Nephron progenitor cell (in vitro differentiated cells): Measurements from ENCODE around the gene STK16.

Source experiments
- DNase-seq: peaks from one replicate; pipeline ENCODE4 v3.0.0; 2021
- H3K27ac Mint-ChIP-seq: 2 replicates; pipeline ENCODE4 v1.8.0; 2021; ENCODE audit warnings: mild to moderate bottlenecking, moderate library complexity, mixed read lengths
- H3K27me3 Mint-ChIP-seq: 2 replicates; pipeline ENCODE4 v1.8.0; 2021; ENCODE audit warnings: mild to moderate bottlenecking, low read depth, mixed read lengths; ENCODE audit not compliant: poor library complexity
- H3K36me3 Mint-ChIP-seq: 2 replicates; pipeline ENCODE4 v1.8.0; 2021; ENCODE audit warnings: low read depth, mixed read lengths
- H3K4me1 Mint-ChIP-seq: 2 replicates; pipeline ENCODE4 v1.8.0; 2021; ENCODE audit warnings: mixed read lengths
- H3K4me3 Mint-ChIP-seq: 2 replicates; pipeline ENCODE4 v1.8.0; 2021; ENCODE audit warnings: mild to moderate bottlenecking, moderate library complexity, mixed read lengths
- H3K9me3 Mint-ChIP-seq: 2 replicates; pipeline ENCODE4 v1.8.0; 2021; ENCODE audit warnings: mild to moderate bottlenecking, moderate library complexity, mixed read lengths
- CTCF ChIP-seq: fragments of 200-600 bp; sonication (generic); IDR thresholded peaks from 2 replicates; pipeline ENCODE4 v1.5.0; 2021; ENCODE audit warnings: antibody characterized with exemption

The STK16 gene

GRCh38 chr2:219292616-219293015 lies 47.3 kb downstream of the STK16 start:
- H3K36me3 Mint-ChIP-seq: no peaks in the 10 kb centered on the region
- H3K4me1 Mint-ChIP-seq: peaks cover 9% of the 10 kb centered on the region
- H3K9me3 Mint-ChIP-seq: no peaks in the 10 kb centered on the region
- peaks cover 54% of the 10 kb centered on the region for H3K27me3 Mint-ChIP-seq
- no peak overlapping the region for H3K27ac Mint-ChIP-seq
- no peak overlapping the region for H3K4me3 Mint-ChIP-seq
- DNase-seq: no peak
- no peak for TF ChIP-seq CTCF

- no peak for DNase-seq
- Mint-ChIP-seq H3K27ac (no peak overlapping the region), H3K4me3 (peak overlapping the region; percentile 83), H3K36me3 (no peaks in the 10 kb centered on the region), H3K4me1 (peaks cover 9% of the 10 kb centered on the region), H3K27me3 (peaks cover 61% of the 10 kb centered on the region), H3K9me3 (no peaks in the 10 kb centered on the region)
- TF ChIP-seq CTCF: no peak
These were observed 48.5 kb downstream of the STK16 start for GRCh38 chr2:219293736-219294231.

- H3K27ac Mint-ChIP-seq: no peak overlapping the region
These were observed 49.4 kb downstream of the STK16 start for GRCh38 chr2:219294356-219295351.

GRCh38 chr2:219296142-219296541 lies 50.9 kb downstream of the STK16 start:
- DNase-seq: no peak
- Mint-ChIP-seq H3K9me3 (no peaks in the 10 kb centered on the region), H3K36me3 (no peaks in the 10 kb centered on the region), H3K4me1 (peaks cover 9% of the 10 kb centered on the region), H3K27ac (no peak overlapping the region), H3K27me3 (peaks cover 77% of the 10 kb centered on the region), H3K4me3 (no peak overlapping the region)
- TF ChIP-seq CTCF: no peak

More at GRCh38 chr2:219294356-219295351, 49.4 kb downstream of the STK16 start:
- DNase-seq: peak; percentile 91
- peaks cover 69% of the 10 kb centered on the region for H3K27me3 Mint-ChIP-seq
- peak overlapping the region; percentile 83 for H3K4me3 Mint-ChIP-seq
- H3K36me3 Mint-ChIP-seq: no peaks in the 10 kb centered on the region
- peak; percentile 98 for TF ChIP-seq CTCF
- H3K9me3 Mint-ChIP-seq: no peaks in the 10 kb centered on the region
- H3K4me1 Mint-ChIP-seq: peaks cover 9% of the 10 kb centered on the region

GRCh38 chr2:219296631-219297391 lies 51.5 kb downstream of the STK16 start:
- DNase-seq: no peak
- no peaks in the 10 kb centered on the region for H3K9me3 Mint-ChIP-seq
- no peak for TF ChIP-seq CTCF
- peaks cover 9% of the 10 kb centered on the region for H3K4me1 Mint-ChIP-seq
- H3K27me3 Mint-ChIP-seq: peaks cover 82% of the 10 kb centered on the region
- no peaks in the 10 kb centered on the region for H3K36me3 Mint-ChIP-seq
- no peak overlapping the region for H3K27ac Mint-ChIP-seq
- H3K4me3 Mint-ChIP-seq: no peak overlapping the region
